GM20000 (cell line): ENCODE data around the gene CLMN.

Experiments
- DNase-seq: peaks from one replicate; pipeline ENCODE4 v3.0.0; 2012; ENCODE audit warnings: low spot score
- TF ChIP-seq, protein P1 (sequence below): IDR thresholded peaks from 2 replicates; pipeline ENCODE4 v1.5.1; 2012; ENCODE audit warnings: mild to moderate bottlenecking, control low read depth; ENCODE audit errors: extremely low read depth, missing control alignments

Gene CLMN

DNA sequence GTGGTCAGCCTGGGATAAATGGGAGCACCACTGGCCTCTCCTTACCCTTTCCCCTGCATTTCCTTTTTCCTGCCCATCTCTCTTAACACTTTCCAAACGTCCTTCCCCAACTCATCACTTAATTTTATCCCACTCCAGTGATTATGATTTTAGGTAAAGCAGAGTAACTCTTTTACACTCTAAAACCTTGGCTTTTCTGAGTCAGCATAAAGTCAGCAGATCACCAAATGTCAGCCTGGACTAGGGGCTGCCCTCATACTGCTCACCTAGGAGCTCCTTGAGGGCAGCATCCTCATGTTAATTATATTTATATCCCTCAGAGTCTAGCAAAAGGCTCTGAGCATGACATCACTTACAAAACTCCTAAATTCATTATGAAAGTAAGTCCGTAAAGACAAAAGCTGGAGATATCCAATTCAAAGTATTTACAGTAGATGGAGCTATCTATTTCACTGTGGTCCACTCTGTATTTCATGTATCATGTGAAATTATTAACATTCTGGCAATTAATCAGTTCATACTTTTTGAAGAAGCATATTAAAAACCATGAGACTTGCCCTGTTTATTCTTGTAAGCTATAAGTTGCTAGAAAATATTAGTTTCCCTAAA, 145.4 kb downstream of the CLMN start:
- no peak for DNase-seq
- TF ChIP-seq, protein P1, sequence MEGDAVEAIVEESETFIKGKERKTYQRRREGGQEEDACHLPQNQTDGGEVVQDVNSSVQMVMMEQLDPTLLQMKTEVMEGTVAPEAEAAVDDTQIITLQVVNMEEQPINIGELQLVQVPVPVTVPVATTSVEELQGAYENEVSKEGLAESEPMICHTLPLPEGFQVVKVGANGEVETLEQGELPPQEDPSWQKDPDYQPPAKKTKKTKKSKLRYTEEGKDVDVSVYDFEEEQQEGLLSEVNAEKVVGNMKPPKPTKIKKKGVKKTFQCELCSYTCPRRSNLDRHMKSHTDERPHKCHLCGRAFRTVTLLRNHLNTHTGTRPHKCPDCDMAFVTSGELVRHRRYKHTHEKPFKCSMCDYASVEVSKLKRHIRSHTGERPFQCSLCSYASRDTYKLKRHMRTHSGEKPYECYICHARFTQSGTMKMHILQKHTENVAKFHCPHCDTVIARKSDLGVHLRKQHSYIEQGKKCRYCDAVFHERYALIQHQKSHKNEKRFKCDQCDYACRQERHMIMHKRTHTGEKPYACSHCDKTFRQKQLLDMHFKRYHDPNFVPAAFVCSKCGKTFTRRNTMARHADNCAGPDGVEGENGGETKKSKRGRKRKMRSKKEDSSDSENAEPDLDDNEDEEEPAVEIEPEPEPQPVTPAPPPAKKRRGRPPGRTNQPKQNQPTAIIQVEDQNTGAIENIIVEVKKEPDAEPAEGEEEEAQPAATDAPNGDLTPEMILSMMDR, result no peak

DNA sequence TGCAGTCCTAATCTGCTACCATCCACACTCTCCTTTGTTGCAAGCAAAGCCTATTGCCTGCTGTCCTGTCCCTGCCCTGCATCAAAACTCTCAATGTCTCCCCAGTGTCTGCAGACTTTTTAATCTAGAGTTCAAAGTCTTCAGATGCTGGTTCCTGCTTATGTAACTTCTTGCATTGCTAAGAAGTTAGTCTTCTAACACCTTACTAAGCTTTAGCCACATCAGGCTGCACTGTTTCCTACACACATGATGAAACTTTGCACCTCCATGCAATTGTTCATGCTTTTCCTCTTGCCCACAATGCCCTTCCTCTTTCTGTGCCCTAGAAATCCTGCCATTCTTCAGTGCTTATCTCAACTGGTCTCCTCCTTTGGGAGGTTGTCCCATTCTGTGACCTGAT, 146.2 kb downstream of the CLMN start:
- DNase-seq, result no peak

DNA sequence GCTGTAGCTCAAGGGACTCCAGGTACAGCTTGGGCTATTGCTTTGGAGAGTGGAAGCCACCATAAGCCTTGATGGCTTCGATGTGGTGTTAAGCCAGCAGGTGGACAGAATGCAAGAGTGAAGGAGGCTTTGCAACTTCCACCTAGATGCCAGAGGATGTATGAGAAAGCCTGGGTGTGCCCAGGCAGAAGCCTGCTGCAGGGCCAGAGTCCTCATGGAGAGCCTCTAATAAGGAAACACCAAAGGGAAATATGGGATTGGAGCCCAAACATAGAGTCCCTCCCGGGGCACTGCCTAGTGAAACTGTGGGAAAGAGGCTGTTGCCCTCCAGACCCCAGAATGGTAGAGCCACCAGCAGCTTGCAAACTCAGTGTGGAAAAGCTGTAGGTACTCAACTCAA, 152.5 kb downstream of the CLMN start:
- TF ChIP-seq, protein P1, result no peak

More for the DNA sequence above, 146.2 kb downstream of the CLMN start:
- TF ChIP-seq, protein P1, result no peak

DNA sequence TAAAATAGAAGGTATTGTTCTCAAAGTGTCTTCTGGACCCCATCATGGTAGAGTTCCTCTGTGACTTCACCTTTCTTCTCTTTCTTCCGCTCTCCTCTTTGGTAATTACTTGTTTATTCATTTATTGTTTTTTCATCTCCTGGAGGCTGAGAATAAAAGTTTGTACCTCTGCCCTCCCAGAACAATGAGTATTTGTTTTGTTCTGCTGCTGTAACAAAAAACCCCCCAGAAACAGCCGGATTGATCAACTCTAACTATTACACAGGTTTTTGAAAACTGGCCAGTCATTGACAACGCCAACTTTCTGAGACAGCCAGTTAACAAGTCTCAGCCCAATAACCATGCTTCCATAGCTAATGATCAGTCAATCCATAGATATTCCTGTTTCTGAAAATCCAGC, 154.2 kb downstream of the CLMN start:
- TF ChIP-seq, protein P1, result no peak
- no peak for DNase-seq

More for the DNA sequence above, 152.5 kb downstream of the CLMN start:
- no peak for DNase-seq

DNA sequence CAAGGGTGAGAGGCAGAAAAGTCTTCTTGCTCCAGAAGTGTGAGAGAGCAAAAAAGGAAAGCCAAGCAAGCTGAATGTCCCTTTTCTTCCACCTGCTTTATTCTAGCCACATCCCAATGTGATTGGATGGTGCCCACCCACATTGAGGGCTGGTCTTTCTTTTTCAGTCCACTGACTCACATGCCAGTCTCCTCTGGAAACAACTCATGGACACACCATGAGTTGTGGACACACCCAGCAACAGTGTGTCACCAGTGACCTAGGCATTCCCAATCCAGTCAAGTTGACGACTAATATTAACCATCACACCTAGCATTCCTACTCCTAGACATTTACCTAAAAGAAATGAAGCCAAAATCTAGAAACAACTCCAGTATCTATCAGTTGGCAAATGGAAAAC, 155.2 kb downstream of the CLMN start:
- no peak for DNase-seq
- TF ChIP-seq, protein P1, result no peak

DNA sequence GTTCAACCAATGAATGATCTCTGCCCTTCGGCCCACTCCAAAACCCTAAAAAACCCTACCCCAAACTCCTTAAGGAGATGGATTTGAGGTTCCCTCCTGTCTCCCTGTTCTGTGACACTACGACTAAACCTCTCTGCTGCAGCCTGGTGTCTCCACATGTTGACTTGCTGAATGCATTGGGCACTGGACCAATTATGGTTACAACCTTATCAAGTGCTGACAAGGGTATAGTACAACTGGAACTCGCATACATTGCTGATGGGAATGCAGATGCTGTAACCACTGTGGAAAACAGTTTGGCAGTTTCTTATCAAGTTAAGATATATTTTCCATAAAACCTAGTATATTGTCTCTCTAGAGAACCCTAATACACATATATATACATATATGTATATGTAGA, 156.0 kb downstream of the CLMN start:
- TF ChIP-seq, protein P1, result no peak

DNA sequence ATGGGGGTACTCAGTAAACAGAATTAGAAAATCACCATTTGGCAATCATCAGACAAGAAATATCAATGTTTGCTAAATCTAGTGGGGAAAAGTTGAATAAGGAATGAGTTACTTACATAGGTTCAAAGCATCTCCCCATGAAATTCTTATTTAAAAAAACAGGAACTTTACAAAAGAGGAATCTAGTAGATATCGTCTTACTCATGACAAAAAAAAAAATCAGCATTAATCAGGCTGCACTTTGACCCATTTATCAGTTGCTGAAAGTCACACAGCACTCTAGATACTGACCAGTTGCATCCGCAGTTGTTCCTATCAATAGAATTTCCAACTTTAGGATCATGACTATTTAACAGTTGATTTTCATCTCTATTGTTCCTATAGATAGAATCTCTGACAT, 156.6 kb downstream of the CLMN start:
- DNase-seq, result no peak
- TF ChIP-seq, protein P1, result no peak

More for the DNA sequence above, 156.0 kb downstream of the CLMN start:
- DNase-seq, result no peak
